Upper lobe of left lung (tissue), 6 donors: ENCODE results near the gene FABP2. TPM values are rescaled to one million over a fixed set of nuclear protein-coding genes. Genes with fewer than 3 reads are reported as not detected.

Experiments used
- ATAC-seq, 2 donors: fragments of 200-7000 bp; cut with Tn5 transposase; one replicate each; pipeline ENCODE4 v1.9.1; 2022; ENCODE audit warnings: mild to moderate bottlenecking in 2 of 2, moderate library complexity in 2 of 2; ENCODE audit not compliant: low FRiP score in 2 of 2
- DNase-seq, 2 donors: peaks; one replicate each; pipeline ENCODE4 v3.0.0-alpha.2; 2019 to 2020
- H3K27ac ChIP-seq, 4 donors: fragments of 200-600 bp; sonication (generic); one replicate each; pipeline ENCODE4 v1.5.1; 2016 to 2019
- H3K27me3 ChIP-seq, 4 donors: fragments of 200-600 bp; sonication (generic); one replicate each; pipeline ENCODE4 v1.5.1; 2017 to 2019
- H3K36me3 ChIP-seq, 4 donors: fragments of 200-600 bp; sonication (generic); one replicate each; pipeline ENCODE4 v1.5.1; 2016 to 2019
- H3K4me1 ChIP-seq, 4 donors: fragments of 200-600 bp; sonication (generic); one replicate each; pipeline ENCODE4 v1.5.1; 2018 to 2019
- H3K4me3 ChIP-seq, 4 donors: fragments of 200-600 bp; sonication (generic); one replicate each; pipeline ENCODE4 v1.5.1; 2017 to 2019; ENCODE audit warnings: mild to moderate bottlenecking in 2 of 4, moderate library complexity in 1 of 4
- H3K9me3 ChIP-seq, 4 donors: fragments of 200-600 bp; sonication (generic); one replicate each; pipeline ENCODE4 v1.5.1; 2018 to 2019
- EP300 ChIP-seq, 4 donors: sonication (generic); formaldehyde crosslinking; IDR thresholded peaks; one replicate each; pipeline ENCODE4 v1.5.1; 2017; ENCODE audit warnings: antibody characterized with exemption in 4 of 4, control low read depth in 2 of 4
- POLR2A ChIP-seq, 4 donors: fragments of 450-650 bp; IDR thresholded peaks; one replicate each; pipeline ENCODE4 v1.5.1; 2016 to 2017; ENCODE audit warnings: antibody characterized with exemption in 4 of 4, mild to moderate bottlenecking in 2 of 4
- POLR2AphosphoS5 ChIP-seq, 2 donors: sonication (generic); formaldehyde crosslinking; IDR thresholded peaks; one replicate each; pipeline ENCODE4 v1.5.1; 2017; ENCODE audit warnings: antibody characterized with exemption in 2 of 2
- WGBS, 2 donors: methylation state at CpG; one replicate each; pipeline ENCODE4 v1.1.5; 2017 to 2018; 5-methylcytosine and 5-hydroxymethylcytosine counted together
- small RNA-seq, 4 donors: library from RNA; depleted of rRNA; stranded (forward); fragments of <200 nt; gene quantifications; one replicate each; pipeline ENCODE3, GENCODE V24; 2016
- total RNA-seq, 6 donors: library from RNA; depleted of rRNA in 4 of 6; stranded (reverse); fragments of >200 nt in 4 of 6; gene quantifications; one replicate each; pipeline versions ENCODE4 v1.1.0 to v1.2.1, GENCODE V29; 2016 to 2021
- TF ChIP-seq, protein P1 (sequence below), 6 experiments: fragments of 450-650 bp in 4 of 6; fragments of 200-600 bp in 2 of 6; sonication (generic) in 2 of 6; IDR thresholded peaks; one replicate each; pipeline ENCODE4 v1.5.1; 2016 to 2019; ENCODE audit warnings: antibody characterized with exemption in 6 of 6
- donor health status: DM: no; HTN: no; CAD: no; lungs with moderate emphysema.
- donor health status: DM: no; HTN: yes; CAD: no; lungs with severe emphysema.

The FABP2 gene
- total RNA-seq, 6 donors from 2014 or later: not detected

- 71 to 74% methylated on average over 6 of the region's 6 CpGs for WGBS, 2 donors
- DNase-seq: no peak
- Histone ChIP-seq H3K4me3 (no peak overlapping the region), H3K27me3 (no peaks in the 10 kb centered on the region), H3K4me1 (no peaks in the 10 kb centered on the region), H3K9me3 (no peaks in the 10 kb centered on the region), H3K27ac (no peak overlapping the region), H3K36me3 (peaks cover 0 to 66% (median 1%) of the 10 kb centered on the region in 4 donors)
- TF ChIP-seq POLR2A (IDR thresholded peaks at IDR 0.05): no peak
- TF ChIP-seq EP300 (IDR thresholded peaks at IDR 0.05): no peak
- TF ChIP-seq POLR2AphosphoS5 (IDR thresholded peaks at IDR 0.05): no peak
- TF ChIP-seq, protein P1, sequence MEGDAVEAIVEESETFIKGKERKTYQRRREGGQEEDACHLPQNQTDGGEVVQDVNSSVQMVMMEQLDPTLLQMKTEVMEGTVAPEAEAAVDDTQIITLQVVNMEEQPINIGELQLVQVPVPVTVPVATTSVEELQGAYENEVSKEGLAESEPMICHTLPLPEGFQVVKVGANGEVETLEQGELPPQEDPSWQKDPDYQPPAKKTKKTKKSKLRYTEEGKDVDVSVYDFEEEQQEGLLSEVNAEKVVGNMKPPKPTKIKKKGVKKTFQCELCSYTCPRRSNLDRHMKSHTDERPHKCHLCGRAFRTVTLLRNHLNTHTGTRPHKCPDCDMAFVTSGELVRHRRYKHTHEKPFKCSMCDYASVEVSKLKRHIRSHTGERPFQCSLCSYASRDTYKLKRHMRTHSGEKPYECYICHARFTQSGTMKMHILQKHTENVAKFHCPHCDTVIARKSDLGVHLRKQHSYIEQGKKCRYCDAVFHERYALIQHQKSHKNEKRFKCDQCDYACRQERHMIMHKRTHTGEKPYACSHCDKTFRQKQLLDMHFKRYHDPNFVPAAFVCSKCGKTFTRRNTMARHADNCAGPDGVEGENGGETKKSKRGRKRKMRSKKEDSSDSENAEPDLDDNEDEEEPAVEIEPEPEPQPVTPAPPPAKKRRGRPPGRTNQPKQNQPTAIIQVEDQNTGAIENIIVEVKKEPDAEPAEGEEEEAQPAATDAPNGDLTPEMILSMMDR (IDR thresholded peaks at IDR 0.05): no peak
- ATAC-seq: no peak
Observed at GRCh38 chr4:119271361-119272085, 50.4 kb downstream of the FABP2 start.

DNA sequence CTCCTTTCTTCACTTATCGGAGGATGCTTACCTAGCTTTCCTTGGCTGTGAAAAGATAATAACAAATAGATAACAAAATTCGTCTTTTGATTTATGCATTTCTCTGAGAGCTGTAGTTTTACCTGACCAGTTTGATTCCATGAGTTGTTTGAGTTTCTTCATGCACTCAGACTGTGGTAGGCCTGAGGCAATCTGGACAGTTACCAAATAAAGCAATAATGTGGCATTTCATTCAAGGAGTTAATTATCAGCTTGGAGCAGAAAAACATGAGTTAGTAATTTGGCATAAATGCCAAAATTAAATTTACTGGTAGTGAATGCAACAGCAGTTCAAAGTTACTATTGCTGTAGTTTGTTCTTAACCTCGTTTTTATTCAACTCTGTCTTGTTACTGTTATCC lies 53.5 kb downstream of the FABP2 start:
- 79 to 88% methylated on average over 3 of the region's 3 CpGs for WGBS, 2 donors
- Histone ChIP-seq H3K4me1 (no peaks in the 10 kb centered on the region), H3K36me3 (peaks cover 0 to 82% (median 3%) of the 10 kb centered on the region in 4 donors), H3K4me3 (no peak overlapping the region), H3K27me3 (no peaks in the 10 kb centered on the region), H3K27ac (no peak overlapping the region), H3K9me3 (no peaks in the 10 kb centered on the region)
- TF ChIP-seq POLR2AphosphoS5 (IDR thresholded peaks at IDR 0.05): no peak
- no peak for TF ChIP-seq POLR2A (IDR thresholded peaks at IDR 0.05)
- no peak for TF ChIP-seq EP300 (IDR thresholded peaks at IDR 0.05)
- TF ChIP-seq, protein P1 (IDR thresholded peaks at IDR 0.05): no peak
- no peak for DNase-seq
- ATAC-seq: no peak

Small RNAs within 50 kb of the gene (small RNA-seq; reads per million reads assigned to genes)
- gene RNU4-33P: 0 reads per million in 4 donors

Other genes starting within 250 kb of the FABP2 start
- gene MYOZ2, start 186.3 kb downstream of the FABP2 start, total RNA-seq: under 1 TPM in 2 of 6 donors, not detected in 4; 0.13 to 0.20 TPM
- gene USP53, start 109.4 kb downstream of the FABP2 start, total RNA-seq: 100 to 1,000 TPM in 2 of 6 donors, 10 to 100 TPM in 4; 44.4 to 130 (median 56.0) TPM